K562 (cell line): ENCODE results near the gene SGMS1. TPM values are rescaled to one million over a fixed set of nuclear protein-coding genes. Genes with fewer than 3 reads are reported as not detected.

Experiments
- ATAC-seq: fragments of 200-7000 bp; cut with Tn5 transposase; 3 replicates; pipeline ENCODE4 v1.9.1; 2020; ENCODE audit warnings: moderate library complexity
- BruUV-seq: library from RNA; stranded (reverse); fragments of 400-500 nt; replicated peaks from 2 replicates; lab custom pipeline; 2021; lab: Mats Ljungman, UMichigan
- CTCF ChIA-PET: fragments of 300-600 bp; formaldehyde crosslinking; extraction: SDS; loops from one replicate; lab custom pipeline; 2021; ENCODE audit warnings: low intra/inter-chr PET ratio; lab: Yijun Ruan, JAX
- POLR2A ChIA-PET: fragments of 300-600, 350-650 bp; sonication (Branson Sonifier 250); formaldehyde crosslinking; extraction: SDS; loops from one replicate; lab custom pipeline; 2021; ENCODE audit warnings: antibody characterized with exemption, inconsistent platforms; lab: Yijun Ruan, JAX
- DNase-seq, 4 experiments: peaks; one replicate each; pipeline versions ENCODE4 v3.0.0 to v3.0.0-alpha.2; 2011 to 2018; ENCODE audit warnings: low spot score in 3 of 4, mixed read lengths in 3 of 4; ENCODE audit errors: extremely low read depth in 1 of 4
- FAIRE-seq: peaks from 2 replicates; lab custom pipeline; 2011; peaks lifted over from hg19 to GRCh38; lab: Jason Lieb, UNC
- H2AFZ ChIP-seq: 2 replicates; pipeline ENCODE4 v1.6.0; 2011; ENCODE audit warnings: low read depth, low read length, control low read depth, inconsistent platforms
- H3K27ac ChIP-seq: fragments of 200-600 bp; 3 replicates; pipeline ENCODE4 v1.8.0; 2011; ENCODE audit warnings: low read depth, mild to moderate bottlenecking, control low read depth, inconsistent platforms, low read length, moderate library complexity, mixed read lengths; ENCODE audit errors: extremely low read depth
- H3K27me3 ChIP-seq, 2 experiments: fragments of 300-600 bp in 1 of 2; 2 replicates in 1 of 2; 3 replicates in 1 of 2; pipeline versions ENCODE4 v1.6.0 to v1.8.0; 2011; ENCODE audit warnings: inconsistent platforms in 2 of 2, low read length in 2 of 2, mild to moderate bottlenecking in 1 of 2, mixed read lengths in 1 of 2, moderate library complexity in 1 of 2; ENCODE audit not compliant: control insufficient read depth in 2 of 2, insufficient read depth in 2 of 2
- H3K36me3 ChIP-seq: fragments of 300-600 bp; 3 replicates; pipeline ENCODE4 v1.8.0; 2011; ENCODE audit warnings: mild to moderate bottlenecking, low read length, inconsistent platforms; ENCODE audit not compliant: control insufficient read depth, insufficient read depth
- H3K4me1 ChIP-seq, 2 experiments: fragments of 200-600 bp in 1 of 2; replicated peaks in 1 of 2; 2 replicates in 1 of 2; 3 replicates in 1 of 2; pipeline versions ENCODE4 v1.5.1 to v1.8.0; 2011; ENCODE audit warnings: inconsistent platforms in 2 of 2, low read length in 2 of 2, mild to moderate bottlenecking in 1 of 2, mixed read lengths in 1 of 2, moderate library complexity in 1 of 2; ENCODE audit not compliant: control insufficient read depth in 2 of 2, insufficient read depth in 2 of 2
- H3K4me2 ChIP-seq: 2 replicates; pipeline ENCODE4 v1.6.1; 2011; ENCODE audit warnings: low read length, control low read depth, inconsistent platforms, mixed read lengths; ENCODE audit not compliant: insufficient read depth
- H3K4me3 ChIP-seq: fragments of 200-600 bp; sonication (generic), shearing (Covaris generic); 2 replicates; pipeline ENCODE4 v1.5.1; 2016; ENCODE audit warnings: control low read depth, inconsistent platforms
- H3K79me2 ChIP-seq: fragments of 200-600 bp; 3 replicates; pipeline ENCODE4 v1.8.0; 2011; ENCODE audit warnings: low read length, inconsistent platforms; ENCODE audit not compliant: control insufficient read depth, insufficient read depth
- H3K9ac ChIP-seq, 2 experiments: 2 replicates each; pipeline versions ENCODE4 v1.6.0 to v1.6.1; 2011; ENCODE audit warnings: low read depth in 2 of 2, low read length in 2 of 2, control low read depth in 1 of 2, inconsistent platforms in 1 of 2, mild to moderate bottlenecking in 1 of 2, mixed read lengths in 1 of 2; ENCODE audit not compliant: insufficient read depth in 1 of 2
- H3K9me1 ChIP-seq: one replicate; pipeline ENCODE4 v1.6.0; 2011; ENCODE audit warnings: inconsistent platforms, mild to moderate bottlenecking, low read length, moderate library complexity; ENCODE audit not compliant: control insufficient read depth, insufficient read depth
- H3K9me3 ChIP-seq: replicated peaks from 2 replicates; pipeline ENCODE4 v1.5.1; 2011; ENCODE audit warnings: low read depth, low read length, inconsistent platforms; ENCODE audit not compliant: control insufficient read depth, insufficient read depth
- H4K20me1 ChIP-seq: replicated peaks from 2 replicates; pipeline ENCODE4 v1.6.1; 2011; ENCODE audit warnings: low read length, inconsistent platforms, mixed read lengths; ENCODE audit not compliant: control insufficient read depth, insufficient read depth
- CBFA2T3 ChIP-seq: fragments of 450-650 bp; IDR thresholded peaks from 2 replicates; pipeline ENCODE4 v1.6.1; 2017
- CCNT2 ChIP-seq: IDR thresholded peaks from 2 replicates; pipeline ENCODE4 v1.6.1; 2011; ENCODE audit warnings: borderline replicate concordance, low read depth, mild to moderate bottlenecking, moderate library complexity, mixed read lengths, low read length; ENCODE audit not compliant: insufficient read length; ENCODE audit errors: extremely low read depth
- CREB3L1 ChIP-seq: fragments of 450-650 bp; IDR thresholded peaks from 2 replicates; pipeline ENCODE4 v1.6.1; 2014; ENCODE audit warnings: low read depth, mild to moderate bottlenecking, moderate library complexity, borderline replicate concordance
- DPF2 ChIP-seq: fragments of 450-650 bp; IDR thresholded peaks from 2 replicates; pipeline ENCODE4 v1.6.1; 2016
- EP300 ChIP-seq: IDR thresholded peaks from 2 replicates; pipeline ENCODE4 v1.6.1; 2012; ENCODE audit warnings: low read length, improper control_type of control experiment
- HMBOX1 ChIP-seq: sonication (generic); IDR thresholded peaks from 2 replicates; pipeline ENCODE4 v1.6.1; 2016
- KLF10 ChIP-seq: fragments of 250-450 bp; sonication (Bioruptor Pico); IDR thresholded peaks from 2 replicates; pipeline ENCODE4 v1.6.1; 2021; ENCODE audit warnings: matching md5 sums
- MEIS2 ChIP-seq: fragments of 450-650 bp; IDR thresholded peaks from 2 replicates; pipeline ENCODE4 v1.6.1; 2014; ENCODE audit warnings: mild to moderate bottlenecking; ENCODE audit not compliant: partially characterized antibody
- PBX2 ChIP-seq, 2 experiments: IDR thresholded peaks in 1 of 2; conservative IDR thresholded peaks in 1 of 2; 2 replicates each; pipeline ENCODE4 v1.6.1; 2016; ENCODE audit warnings: low read depth in 2 of 2, mild to moderate bottlenecking in 1 of 2, missing compliant biosample characterization in 1 of 2, missing genetic modification characterization in 1 of 2, moderate library complexity in 1 of 2
- PKNOX1 ChIP-seq: fragments of 450-650 bp; IDR thresholded peaks from 2 replicates; pipeline ENCODE4 v1.6.1; 2016
- POLR2AphosphoS5 ChIP-seq: IDR thresholded peaks from 2 replicates; pipeline ENCODE4 v1.6.1; 2011; ENCODE audit warnings: mild to moderate bottlenecking, low read depth, low read length, moderate library complexity; ENCODE audit not compliant: control insufficient read depth, insufficient read depth
- SOX6 ChIP-seq: fragments of 450-650 bp; IDR thresholded peaks from 2 replicates; pipeline ENCODE4 v1.6.1; 2014; ENCODE audit warnings: mild to moderate bottlenecking
- SPI1 ChIP-seq: IDR thresholded peaks from 2 replicates; pipeline ENCODE4 v1.6.1; 2011; ENCODE audit warnings: low read depth, low read length, control low read depth, borderline replicate concordance
- ZKSCAN3 ChIP-seq: fragments of 250-450 bp; sonication (Bioruptor Pico); IDR thresholded peaks from 2 replicates; pipeline ENCODE4 v1.4.0; 2020
- ZNF12 ChIP-seq: sonication (generic); formaldehyde crosslinking; IDR thresholded peaks from 2 replicates; pipeline ENCODE4 v1.4.0; 2020; ENCODE audit warnings: mild to moderate bottlenecking, missing genetic modification reagents
- ZNF384 ChIP-seq: IDR thresholded peaks from 2 replicates; pipeline ENCODE4 v1.6.1; 2012; ENCODE audit warnings: low read depth, low read length, improper control_type of control experiment
- ZNF551 ChIP-seq: fragments of 250-450 bp; sonication (Bioruptor Pico); IDR thresholded peaks from 2 replicates; pipeline ENCODE4 v1.5.0; 2021; ENCODE audit warnings: mild to moderate bottlenecking, moderate library complexity
- WGBS: fragments of 100-300 bp; shearing (Covaris generic); methylation state at CpG from one replicate; pipeline ENCODE4 v1.1.6; 2016; ENCODE audit warnings: low coverage, mixed read lengths; ENCODE audit not compliant: insufficient coverage; ENCODE audit errors: missing lambda C conversion rate; 5-methylcytosine and 5-hydroxymethylcytosine counted together
- in situ Hi-C: fragments of 300-500 bp; cut with MboI; formaldehyde crosslinking; loops from 4 replicates; pipeline ENCODE4 v1.15.0; 2018; ENCODE audit warnings: inconsistent platforms, mixed read lengths
- intact Hi-C: fragments of 100-400 bp; cut with micrococcal nuclease; formaldehyde crosslinking; loops from 2 replicates; pipeline ENCODE4 v1.14.2; 2022
- polyA plus RNA-seq, 8 experiments: library from polyadenylated mRNA; depleted of rRNA in 4 of 8; stranded (reverse) in 5 of 8; unstranded in 3 of 8; fragments of >200 nt; fragmentation: Nextera tagmentation in 2 of 8; fragmentation: Illumina TruSeq in 1 of 8; extraction: Ambion mirVana in 2 of 8; extraction: Trizol in 1 of 8; gene quantifications; 2 replicates each; pipeline versions ENCODE4 v1.2.1 to v1.2.3, GENCODE V29; 2011 to 2014; ENCODE audit warnings: inconsistent platforms in 1 of 8, missing spikeins in 1 of 8
- total RNA-seq, 7 experiments: library from RNA; depleted of rRNA in 6 of 7; stranded (reverse); fragments of >200 nt in 6 of 7; fragmentation: Illumina TruSeq in 2 of 7; extraction: Trizol in 2 of 7; gene quantifications; 2 replicates each; pipeline versions ENCODE4 v1.2.1 to v1.2.3, GENCODE V29; 2011 to 2021; ENCODE audit warnings: low replicate concordance in 1 of 7

SGMS1 gene
- total and polyA plus RNA-seq, 9 of the 15 experiments (the other 6 are each of a cell fraction or from before 2014, with no cell fraction given) = 22.6 to 232 (median 82.2) TPM

GRCh38 chr10:50384898-50385297 is 238.9 kb downstream of the SGMS1 start:
- BruUV-seq = no TSS peak
- Histone ChIP-seq H3K4me2 (no peak overlapping the region; the same call in 1 of the 2 replicates), H2AFZ (no peak overlapping the region), H3K27me3 (no peaks in the 10 kb centered on the region), H3K9ac (no peak overlapping the region), H3K9me1 (no peaks in the 10 kb centered on the region), H3K9me3 (no peaks in the 10 kb centered on the region), H4K20me1 (peaks cover 26% of the 10 kb centered on the region), H3K4me1 (peaks cover 17 to 47% of the 10 kb centered on the region in 2 experiments), H3K79me2 (peaks cover 100% of the 10 kb centered on the region), H3K27ac (peak overlapping the region; percentile 29; the same call in 1 of the 3 replicates), H3K4me3 (no peak overlapping the region), H3K36me3 (peaks cover 30% of the 10 kb centered on the region; the same call in 2 of the 3 replicates)
- TF ChIP-seq ZNF12 (CRISPR knock-in tag) (no peak), CREB3L1 (0 out of 2 replicates have a peak, but pooled peaks have one; percentile 65), SPI1 (peak; percentile 75; the same call in 1 of the 2 replicates), CBFA2T3 (0 out of 2 replicates have a peak, but pooled peaks have one; percentile 13), ZNF551 (CRISPR knock-in tag) (no peak), KLF10 (CRISPR knock-in tag) (no peak), EP300 (peak; percentile 33; the same call in 1 of the 2 replicates), MEIS2 (peak; percentile 76), HMBOX1 (peak; percentile 81), SOX6 (0 out of 2 replicates have a peak, but pooled peaks have one; percentile 9), CCNT2 (no peak), DPF2 (0 out of 2 replicates have a peak, but pooled peaks have one; percentile 22), ZKSCAN3 (CRISPR knock-in tag) (no peak), PBX2 (CRISPR knock-in tag; IDR thresholded peaks at IDR 0.05; ENCODE audit: low read depth) (no peak), PBX2 (tag; conservative IDR thresholded peaks at IDR 0.05; ENCODE audit: low read depth) (0 out of 2 replicates have a peak, but pooled peaks have one; percentile 29), ZNF384 (peak; percentile 27), PKNOX1 (peak; percentile 74), POLR2AphosphoS5 (0 out of 2 replicates have a peak, but pooled peaks have one; percentile 6)
- FAIRE-seq = no peak
- ChIA-PET CTCF (no interaction called here), POLR2A (interaction anchor here (0.8 to 4.3 kb wide), 3 partner anchors 10 to 447 kb away, joined by 3 to 23 read pairs (median 3); no protein-coding TSS in a partner anchor)
- ATAC-seq = no peak
- 0% methylated on average over 2 of the region's 2 CpGs for WGBS
- intact Hi-C loops = no loop called here
- DNase-seq = no peak
- in situ Hi-C loops = no loop called here
